SK-N-SH (cell line): ENCODE data around the gene MAP3K3. TPM values are rescaled to one million over a fixed set of nuclear protein-coding genes. Genes with fewer than 3 reads are reported as not detected.

Source experiments
- CTCF ChIA-PET: fragments of 300-600, 350-600 bp; formaldehyde crosslinking; extraction: SDS; loops from one replicate; lab custom pipeline; 2021; lab: Yijun Ruan, JAX
- POLR2A ChIA-PET: fragments of 350-600 bp; sonication (Branson Sonifier 250); formaldehyde crosslinking; extraction: SDS; loops from one replicate; lab custom pipeline; 2020; ENCODE audit warnings: antibody characterized with exemption, inconsistent platforms; lab: Yijun Ruan, JAX
- DNase-seq: peaks from one replicate; pipeline ENCODE4 v3.0.0; 2012
- H2AFZ ChIP-seq: fragments of 200-600 bp; sonication (generic); 2 replicates; pipeline ENCODE4 v1.8.1; 2016; ENCODE audit warnings: antibody characterized with exemption, mild to moderate bottlenecking, low read depth
- H3F3A ChIP-seq: fragments of 200-600 bp; sonication (generic); replicated peaks from 2 replicates; pipeline ENCODE3; 2016; ENCODE audit warnings: antibody characterized with exemption, mild to moderate bottlenecking; ENCODE audit not compliant: insufficient read depth
- H3K27ac ChIP-seq, 2 experiments: fragments of 200-500 bp in 1 of 2; fragments of 200-600 bp in 1 of 2; sonication (Bioruptor generic) in 1 of 2; sonication (generic), shearing (Covaris generic) in 1 of 2; 2 replicates each; pipeline versions ENCODE4 v1.5.1 to v1.6.1; 2014 to 2016; ENCODE audit warnings: low read depth in 2 of 2, inconsistent platforms in 1 of 2, low read length in 1 of 2, mild to moderate bottlenecking in 1 of 2, mixed read lengths in 1 of 2
- H3K27me3 ChIP-seq: fragments of 200-600 bp; sonication (generic), shearing (Covaris generic); 2 replicates; pipeline ENCODE4 v1.6.1; 2016; ENCODE audit warnings: mixed run types; ENCODE audit not compliant: insufficient read depth
- H3K36me3 ChIP-seq, 2 experiments: fragments of 200-500 bp in 1 of 2; fragments of 200-600 bp in 1 of 2; sonication (Bioruptor generic) in 1 of 2; sonication (generic) in 1 of 2; replicated peaks in 1 of 2; 2 replicates each; pipeline versions ENCODE3 to v1.5.1; 2014 to 2016; ENCODE audit warnings: low read length in 1 of 2, mild to moderate bottlenecking in 1 of 2; ENCODE audit not compliant: insufficient read depth in 2 of 2, control insufficient read depth in 1 of 2
- H3K4me1 ChIP-seq, 2 experiments: fragments of 200-500 bp in 1 of 2; fragments of 200-600 bp in 1 of 2; sonication (Bioruptor generic) in 1 of 2; sonication (generic), shearing (Covaris generic) in 1 of 2; 2 replicates each; pipeline versions ENCODE4 v1.5.1 to v1.6.1; 2014 to 2016; ENCODE audit warnings: low read depth in 1 of 2, low read length in 1 of 2, mixed run types in 1 of 2; ENCODE audit not compliant: insufficient read depth in 2 of 2, control insufficient read depth in 1 of 2
- H3K4me2 ChIP-seq: fragments of 200-600 bp; sonication (generic), shearing (Covaris generic); 2 replicates; pipeline ENCODE4 v1.6.1; 2017; ENCODE audit warnings: mixed run types
- H3K4me3 ChIP-seq, 2 experiments: fragments of 200-500 bp in 1 of 2; fragments of 200-600 bp in 1 of 2; sonication (Bioruptor generic) in 1 of 2; sonication (generic), shearing (Covaris generic) in 1 of 2; 2 replicates each; pipeline versions ENCODE4 v1.5.1 to v1.8.1; 2014 to 2016; ENCODE audit warnings: low read depth in 2 of 2, inconsistent platforms in 1 of 2, low read length in 1 of 2, mild to moderate bottlenecking in 1 of 2, mixed read lengths in 1 of 2, moderate library complexity in 1 of 2
- H3K79me2 ChIP-seq: fragments of 200-600 bp; sonication (generic); 2 replicates; pipeline ENCODE4 v1.8.1; 2017; ENCODE audit warnings: mild to moderate bottlenecking; ENCODE audit not compliant: insufficient read depth
- H3K9ac ChIP-seq: fragments of 200-600 bp; sonication (generic); 2 replicates; pipeline ENCODE4 v1.6.1; 2017; ENCODE audit warnings: mixed run types
- H3K9me2 ChIP-seq: fragments of 200-600 bp; sonication (generic); 2 replicates; pipeline ENCODE4 v1.6.1; 2017; ENCODE audit warnings: mixed run types
- H3K9me3 ChIP-seq: fragments of 200-600 bp; sonication (generic); 2 replicates; pipeline ENCODE4 v1.6.1; 2017; ENCODE audit warnings: mixed run types, mild to moderate bottlenecking, moderate library complexity
- H4K20me1 ChIP-seq: fragments of 200-600 bp; sonication (generic); 2 replicates; pipeline ENCODE4 v1.6.1; 2017; ENCODE audit warnings: mild to moderate bottlenecking, mixed run types; ENCODE audit not compliant: insufficient read depth
- CHD2 ChIP-seq: fragments of 150-350 bp; IDR thresholded peaks from 2 replicates; pipeline ENCODE4 v1.6.1; 2018; ENCODE audit warnings: low read length; ENCODE audit not compliant: partially characterized antibody
- CTCF ChIP-seq: fragments of 200-600 bp; sonication (generic); IDR thresholded peaks from 2 replicates; pipeline ENCODE4 v1.6.1; 2017; ENCODE audit warnings: antibody characterized with exemption, mild to moderate bottlenecking, moderate library complexity
- EZH2phosphoT487 ChIP-seq: fragments of 200-600 bp; sonication (generic); IDR thresholded peaks from 2 replicates; pipeline ENCODE4 v1.6.1; 2017; ENCODE audit warnings: low read depth, mixed run types, mild to moderate bottlenecking, antibody characterized with exemption, moderate library complexity, borderline replicate concordance
- FOSL2 ChIP-seq: IDR thresholded peaks from 2 replicates; pipeline ENCODE4 v1.4.0; 2012; ENCODE audit warnings: low read depth, mild to moderate bottlenecking, moderate library complexity, borderline replicate concordance
- FOXJ3 ChIP-seq: sonication (generic); formaldehyde crosslinking; IDR thresholded peaks from 2 replicates; pipeline ENCODE4 v1.5.1; 2020; ENCODE audit warnings: mild to moderate bottlenecking, missing genetic modification reagents
- FOXM1 ChIP-seq: IDR thresholded peaks from 2 replicates; pipeline ENCODE4 v1.4.0; 2012; ENCODE audit warnings: low read depth, mild to moderate bottlenecking
- MAX ChIP-seq: IDR thresholded peaks from 2 replicates; pipeline ENCODE4 v1.4.0; 2012; ENCODE audit warnings: low read depth
- POLR2AphosphoS5 ChIP-seq: IDR thresholded peaks from 2 replicates; pipeline ENCODE4 v1.6.1; 2012; ENCODE audit warnings: low read depth, low read length
- RFX5 ChIP-seq: IDR thresholded peaks from 2 replicates; pipeline ENCODE4 v1.6.1; 2012; ENCODE audit warnings: mild to moderate bottlenecking, improper control_type of control experiment, low read length
- RXRA ChIP-seq: IDR thresholded peaks from 2 replicates; pipeline ENCODE4 v1.4.0; 2012; ENCODE audit warnings: low read depth, mild to moderate bottlenecking, borderline replicate concordance
- TCF12 ChIP-seq: IDR thresholded peaks from 2 replicates; pipeline ENCODE4 v1.4.0; 2012
- TEAD4 ChIP-seq: IDR thresholded peaks from 2 replicates; pipeline ENCODE4 v1.4.0; 2012; ENCODE audit warnings: mild to moderate bottlenecking, borderline replicate concordance; ENCODE audit not compliant: insufficient read depth
- USF2 ChIP-seq: fragments of 150-350 bp; IDR thresholded peaks from 2 replicates; pipeline ENCODE4 v1.6.1; 2017; ENCODE audit warnings: antibody characterized with exemption, low read length, low read depth, borderline replicate concordance
- WGBS: methylation state at CpG from one replicate; pipeline ENCODE4 v1.1.6; 2017; ENCODE audit warnings: low lambda C conversion rate; 5-methylcytosine and 5-hydroxymethylcytosine counted together
- polyA plus RNA-seq, 3 experiments: library from polyadenylated mRNA; depleted of rRNA; stranded (reverse); fragments of >200 nt; gene quantifications; 2 replicates each; pipeline ENCODE4 v1.2.3, GENCODE V29; 2012
- TF ChIP-seq, protein P1 (sequence below): IDR thresholded peaks from 2 replicates; pipeline ENCODE4; 2012

The MAP3K3 gene
- polyA plus RNA-seq, 1 of the 3 experiments (the other 2 are of a cell fraction) = 25.3 TPM

DNA sequence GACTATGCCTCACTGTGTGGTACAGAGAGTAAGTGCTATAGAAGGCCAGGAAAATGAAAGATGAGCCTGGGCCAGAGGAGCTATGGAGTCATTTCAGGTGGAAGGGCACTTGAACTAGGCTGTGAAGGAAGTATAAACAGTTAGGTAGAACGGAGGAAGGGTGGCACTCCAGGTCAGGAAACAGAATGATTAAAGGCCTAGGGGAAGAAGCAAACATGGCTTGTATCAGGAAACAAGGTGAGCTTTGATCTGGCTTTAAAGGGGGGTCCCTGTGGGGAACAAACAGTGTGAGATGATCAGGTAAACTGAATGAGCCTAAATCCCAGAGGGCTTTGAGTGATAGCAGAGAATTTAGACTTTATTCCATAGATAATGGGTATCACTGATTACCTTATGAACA, 16.9 kb downstream of the MAP3K3 start:
- Histone ChIP-seq H3K4me3 (no peak overlapping the region), H2AFZ (no peak overlapping the region), H3K9me3 (no peaks in the 10 kb centered on the region), H3K4me2 (no peak overlapping the region), H3K27ac (no peak overlapping the region), H3K9ac (no peak overlapping the region), H3K27me3 (no peaks in the 10 kb centered on the region), H3K79me2 (no peaks in the 10 kb centered on the region), H3K9me2 (no peaks in the 10 kb centered on the region), H3F3A (no peaks in the 10 kb centered on the region), H3K36me3 (peaks cover 29 to 33% of the 10 kb centered on the region in 2 experiments), H3K4me1 (peaks cover 0 to 2% of the 10 kb centered on the region in 2 experiments; a peak in 1 of 4 replicates), H4K20me1 (no peaks in the 10 kb centered on the region)
- TF ChIP-seq RXRA (no peak), TEAD4 (no peak), FOXJ3 (CRISPR knock-in tag) (no peak), POLR2AphosphoS5 (no peak), CTCF (no peak), CHD2 (no peak), FOSL2 (no peak), USF2 (no peak), RFX5 (no peak)
- TF ChIP-seq, protein P1, sequence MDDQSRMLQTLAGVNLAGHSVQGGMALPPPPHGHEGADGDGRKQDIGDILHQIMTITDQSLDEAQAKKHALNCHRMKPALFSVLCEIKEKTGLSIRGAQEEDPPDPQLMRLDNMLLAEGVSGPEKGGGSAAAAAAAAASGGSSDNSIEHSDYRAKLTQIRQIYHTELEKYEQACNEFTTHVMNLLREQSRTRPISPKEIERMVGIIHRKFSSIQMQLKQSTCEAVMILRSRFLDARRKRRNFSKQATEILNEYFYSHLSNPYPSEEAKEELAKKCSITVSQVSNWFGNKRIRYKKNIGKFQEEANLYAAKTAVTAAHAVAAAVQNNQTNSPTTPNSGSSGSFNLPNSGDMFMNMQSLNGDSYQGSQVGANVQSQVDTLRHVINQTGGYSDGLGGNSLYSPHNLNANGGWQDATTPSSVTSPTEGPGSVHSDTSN = no peak
- ChIA-PET POLR2A (no interaction called here), CTCF (interaction anchor here (1.1 to 2.5 kb wide), 3 partner anchors 27 to 33 kb away, joined by 3 to 8 read pairs (median 5); no protein-coding TSS in a partner anchor)
- 85% methylated on average over 1 of the region's 1 CpG for WGBS
- no peak for DNase-seq

DNA sequence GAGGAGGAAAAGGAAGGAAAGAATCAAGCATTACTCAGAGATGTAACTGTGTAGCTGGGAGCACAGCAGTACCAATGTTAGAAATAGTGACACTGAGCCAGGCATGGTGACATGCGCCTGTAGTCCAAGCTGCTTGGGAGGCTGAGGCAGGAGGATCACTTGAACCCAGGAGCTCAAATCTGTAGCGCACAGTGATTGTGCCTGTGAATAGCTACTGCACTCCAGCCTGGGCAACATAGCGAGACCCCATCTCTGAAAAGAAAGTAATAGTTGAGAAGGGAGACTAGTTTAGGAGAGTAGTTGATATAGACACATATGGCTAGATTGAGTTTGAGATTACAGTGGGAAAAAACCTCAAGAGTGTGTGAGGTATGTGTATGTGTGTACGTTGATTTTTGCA, 17.8 kb downstream of the MAP3K3 start:
- H3K9me2 ChIP-seq = no peaks in the 10 kb centered on the region
- no peak overlapping the region for H3K4me2 ChIP-seq
- TF ChIP-seq POLR2AphosphoS5 (no peak), EZH2phosphoT487 (no peak), TCF12 (no peak), FOXM1 (no peak), MAX (no peak)
- no peaks in the 10 kb centered on the region for H3K79me2 ChIP-seq
- H3K27ac ChIP-seq = no peak overlapping the region
- H2AFZ ChIP-seq = no peak overlapping the region
- no peaks in the 10 kb centered on the region; a peak in 1 of 4 replicates for H3K4me1 ChIP-seq
- H4K20me1 ChIP-seq = no peaks in the 10 kb centered on the region
- no peaks in the 10 kb centered on the region for H3K9me3 ChIP-seq
- ChIA-PET POLR2A (no interaction called here), CTCF (interaction anchor here (0.8 to 2.5 kb wide), 2 partner anchors 29 to 57 kb away, joined by 3 to 8 read pairs; no protein-coding TSS in a partner anchor)
- H3K4me3 ChIP-seq = no peak overlapping the region
- no peaks in the 10 kb centered on the region for H3K27me3 ChIP-seq
- no peak overlapping the region for H3K9ac ChIP-seq
- WGBS = 96% methylated on average over 4 of the region's 4 CpGs
- H3K36me3 ChIP-seq = peaks cover 22 to 34% of the 10 kb centered on the region in 2 experiments
- no peak for DNase-seq
- H3F3A ChIP-seq = no peaks in the 10 kb centered on the region
